K562 (cell line): Measurements from ENCODE around the gene KCTD3. TPM values are rescaled to one million over a fixed set of nuclear protein-coding genes. Genes with fewer than 3 reads are reported as not detected.

Experiments
- ATAC-seq: fragments of 200-7000 bp; cut with Tn5 transposase; 3 replicates; pipeline ENCODE4 v1.9.1; 2020; ENCODE audit warnings: moderate library complexity
- BruUV-seq: library from RNA; stranded (reverse); fragments of 400-500 nt; replicated peaks from 2 replicates; lab custom pipeline; 2021; lab: Mats Ljungman, UMichigan
- CTCF ChIA-PET: fragments of 300-600 bp; formaldehyde crosslinking; extraction: SDS; loops from one replicate; lab custom pipeline; 2021; ENCODE audit warnings: low intra/inter-chr PET ratio; lab: Yijun Ruan, JAX
- POLR2A ChIA-PET: fragments of 300-600, 350-650 bp; sonication (Branson Sonifier 250); formaldehyde crosslinking; extraction: SDS; loops from one replicate; lab custom pipeline; 2021; ENCODE audit warnings: antibody characterized with exemption, inconsistent platforms; lab: Yijun Ruan, JAX
- DNase-seq, 4 experiments: peaks; one replicate each; pipeline versions ENCODE4 v3.0.0 to v3.0.0-alpha.2; 2011 to 2018; ENCODE audit warnings: low spot score in 3 of 4, mixed read lengths in 3 of 4; ENCODE audit errors: extremely low read depth in 1 of 4
- FAIRE-seq: peaks from 2 replicates; lab custom pipeline; 2011; peaks lifted over from hg19 to GRCh38; lab: Jason Lieb, UNC
- H2AFZ ChIP-seq: 2 replicates; pipeline ENCODE4 v1.6.0; 2011; ENCODE audit warnings: low read depth, low read length, control low read depth, inconsistent platforms
- H3K27ac ChIP-seq: fragments of 200-600 bp; 3 replicates; pipeline ENCODE4 v1.8.0; 2011; ENCODE audit warnings: low read depth, mild to moderate bottlenecking, control low read depth, inconsistent platforms, low read length, moderate library complexity, mixed read lengths; ENCODE audit errors: extremely low read depth
- H3K27me3 ChIP-seq, 2 experiments: fragments of 300-600 bp in 1 of 2; 2 replicates in 1 of 2; 3 replicates in 1 of 2; pipeline versions ENCODE4 v1.6.0 to v1.8.0; 2011; ENCODE audit warnings: inconsistent platforms in 2 of 2, low read length in 2 of 2, mild to moderate bottlenecking in 1 of 2, mixed read lengths in 1 of 2, moderate library complexity in 1 of 2; ENCODE audit not compliant: control insufficient read depth in 2 of 2, insufficient read depth in 2 of 2
- H3K36me3 ChIP-seq: fragments of 300-600 bp; 3 replicates; pipeline ENCODE4 v1.8.0; 2011; ENCODE audit warnings: mild to moderate bottlenecking, low read length, inconsistent platforms; ENCODE audit not compliant: control insufficient read depth, insufficient read depth
- H3K4me1 ChIP-seq, 2 experiments: fragments of 200-600 bp in 1 of 2; replicated peaks in 1 of 2; 2 replicates in 1 of 2; 3 replicates in 1 of 2; pipeline versions ENCODE4 v1.5.1 to v1.8.0; 2011; ENCODE audit warnings: inconsistent platforms in 2 of 2, low read length in 2 of 2, mild to moderate bottlenecking in 1 of 2, mixed read lengths in 1 of 2, moderate library complexity in 1 of 2; ENCODE audit not compliant: control insufficient read depth in 2 of 2, insufficient read depth in 2 of 2
- H3K4me2 ChIP-seq: 2 replicates; pipeline ENCODE4 v1.6.1; 2011; ENCODE audit warnings: low read length, control low read depth, inconsistent platforms, mixed read lengths; ENCODE audit not compliant: insufficient read depth
- H3K4me3 ChIP-seq: fragments of 200-600 bp; sonication (generic), shearing (Covaris generic); 2 replicates; pipeline ENCODE4 v1.5.1; 2016; ENCODE audit warnings: control low read depth, inconsistent platforms
- H3K79me2 ChIP-seq: fragments of 200-600 bp; 3 replicates; pipeline ENCODE4 v1.8.0; 2011; ENCODE audit warnings: low read length, inconsistent platforms; ENCODE audit not compliant: control insufficient read depth, insufficient read depth
- H3K9ac ChIP-seq, 2 experiments: 2 replicates each; pipeline versions ENCODE4 v1.6.0 to v1.6.1; 2011; ENCODE audit warnings: low read depth in 2 of 2, low read length in 2 of 2, control low read depth in 1 of 2, inconsistent platforms in 1 of 2, mild to moderate bottlenecking in 1 of 2, mixed read lengths in 1 of 2; ENCODE audit not compliant: insufficient read depth in 1 of 2
- H3K9me1 ChIP-seq: one replicate; pipeline ENCODE4 v1.6.0; 2011; ENCODE audit warnings: inconsistent platforms, mild to moderate bottlenecking, low read length, moderate library complexity; ENCODE audit not compliant: control insufficient read depth, insufficient read depth
- H3K9me3 ChIP-seq: replicated peaks from 2 replicates; pipeline ENCODE4 v1.5.1; 2011; ENCODE audit warnings: low read depth, low read length, inconsistent platforms; ENCODE audit not compliant: control insufficient read depth, insufficient read depth
- H4K20me1 ChIP-seq: replicated peaks from 2 replicates; pipeline ENCODE4 v1.6.1; 2011; ENCODE audit warnings: low read length, inconsistent platforms, mixed read lengths; ENCODE audit not compliant: control insufficient read depth, insufficient read depth
- EGR1 ChIP-seq: fragments of 450-650 bp; conservative IDR thresholded peaks from 2 replicates; pipeline ENCODE4 v1.6.1; 2017; ENCODE audit warnings: mild to moderate bottlenecking
- GABPA ChIP-seq: fragments of 200-800 bp; sonication (Bioruptor generic); conservative IDR thresholded peaks from 2 replicates; pipeline ENCODE4 v1.6.1; 2016; ENCODE audit warnings: low read depth, missing genetic modification characterization, missing compliant biosample characterization
- KAT2B ChIP-seq: IDR thresholded peaks from one replicate; pipeline ENCODE4 v1.6.1; 2012; ENCODE audit warnings: low read depth, mild to moderate bottlenecking, control low read depth, inconsistent platforms, low read length, moderate library complexity
- NR2F6 ChIP-seq: fragments of 450-650 bp; formaldehyde crosslinking; IDR thresholded peaks from 2 replicates; pipeline ENCODE4 v1.4.0; 2020; ENCODE audit warnings: mild to moderate bottlenecking
- SRSF7 ChIP-seq: fragments of 200-400 bp; formaldehyde crosslinking; optimal IDR thresholded peaks from 2 replicates; pipeline ENCODE3; 2017; ENCODE audit warnings: mild to moderate bottlenecking, low read depth, low read length
- TCF7 ChIP-seq: sonication (generic); IDR thresholded peaks from 2 replicates; pipeline ENCODE4 v1.6.1; 2016; ENCODE audit warnings: antibody characterized with exemption, borderline replicate concordance
- ZBED1 ChIP-seq: IDR thresholded peaks from 2 replicates; pipeline ENCODE4 v1.6.1; 2014
- ZNF239 ChIP-seq: fragments of 250-450 bp; sonication (Bioruptor Pico); IDR thresholded peaks from 2 replicates; pipeline ENCODE4 v1.4.0; 2020; ENCODE audit warnings: mild to moderate bottlenecking
- WGBS: fragments of 100-300 bp; shearing (Covaris generic); methylation state at CpG from one replicate; pipeline ENCODE4 v1.1.6; 2016; ENCODE audit warnings: low coverage, mixed read lengths; ENCODE audit not compliant: insufficient coverage; ENCODE audit errors: missing lambda C conversion rate; 5-methylcytosine and 5-hydroxymethylcytosine counted together
- in situ Hi-C: fragments of 300-500 bp; cut with MboI; formaldehyde crosslinking; loops from 4 replicates; pipeline ENCODE4 v1.15.0; 2018; ENCODE audit warnings: inconsistent platforms, mixed read lengths
- intact Hi-C: fragments of 100-400 bp; cut with micrococcal nuclease; formaldehyde crosslinking; loops from 2 replicates; pipeline ENCODE4 v1.14.2; 2022
- polyA plus RNA-seq, 8 experiments: library from polyadenylated mRNA; depleted of rRNA in 4 of 8; stranded (reverse) in 5 of 8; unstranded in 3 of 8; fragments of >200 nt; fragmentation: Nextera tagmentation in 2 of 8; fragmentation: Illumina TruSeq in 1 of 8; extraction: Ambion mirVana in 2 of 8; extraction: Trizol in 1 of 8; gene quantifications; 2 replicates each; pipeline versions ENCODE4 v1.2.1 to v1.2.3, GENCODE V29; 2011 to 2014; ENCODE audit warnings: inconsistent platforms in 1 of 8, missing spikeins in 1 of 8
- total RNA-seq, 7 experiments: library from RNA; depleted of rRNA in 6 of 7; stranded (reverse); fragments of >200 nt in 6 of 7; fragmentation: Illumina TruSeq in 2 of 7; extraction: Trizol in 2 of 7; gene quantifications; 2 replicates each; pipeline versions ENCODE4 v1.2.1 to v1.2.3, GENCODE V29; 2011 to 2021; ENCODE audit warnings: low replicate concordance in 1 of 7
- TF ChIP-seq, protein P1 (sequence below): sonication (generic); formaldehyde crosslinking; IDR thresholded peaks from 2 replicates; pipeline ENCODE4 v1.8.0; 2023; ENCODE audit warnings: mild to moderate bottlenecking, missing genetic modification reagents
- TF ChIP-seq, protein P2 (sequence below): fragments of 200-800 bp; sonication (Bioruptor generic); IDR thresholded peaks from 2 replicates; pipeline ENCODE4 v1.6.1; 2017; ENCODE audit warnings: missing genetic modification characterization, missing compliant biosample characterization
- TF ChIP-seq, protein P3 (sequence below): fragments of 450-650 bp; formaldehyde crosslinking; IDR thresholded peaks from 2 replicates; pipeline ENCODE4 v1.4.0; 2022; ENCODE audit warnings: missing genetic modification characterization
- TF ChIP-seq, protein P4 (sequence below): sonication (generic); formaldehyde crosslinking; IDR thresholded peaks from 2 replicates; pipeline ENCODE4 v1.8.1; 2023; ENCODE audit warnings: missing genetic modification reagents, mild to moderate bottlenecking, borderline replicate concordance

Gene KCTD3
- total and polyA plus RNA-seq, 9 of the 15 experiments (the other 6 are each of a cell fraction or from before 2014, with no cell fraction given) = 12.8 to 77.1 (median 44.3) TPM

DNA sequence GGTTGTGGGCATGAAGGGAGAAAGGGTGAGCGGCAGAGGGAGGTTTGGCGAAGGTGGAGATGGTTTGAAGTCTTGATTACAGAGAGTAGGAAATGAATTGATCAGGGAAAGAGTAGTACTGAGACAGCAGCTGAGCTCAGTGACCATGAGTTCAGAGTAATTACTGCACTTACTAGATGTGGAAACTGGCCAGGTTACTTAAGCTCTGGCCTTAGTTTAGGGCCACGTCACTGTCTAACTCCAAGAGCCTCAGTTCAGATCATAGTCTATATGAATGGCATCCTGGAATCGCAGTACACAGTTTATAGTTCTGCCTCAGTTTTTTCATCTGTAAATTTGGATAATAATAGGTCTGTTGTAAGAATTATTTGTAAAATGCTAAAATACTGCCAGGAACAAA, 78.1 kb downstream of the KCTD3 start:
- Histone ChIP-seq H3K4me1 (no peaks in the 10 kb centered on the region), H3K9me1 (no peaks in the 10 kb centered on the region), H3K27me3 (peaks cover 0 to 4% of the 10 kb centered on the region in 2 experiments; a peak in 1 of 5 replicates), H2AFZ (no peak overlapping the region), H3K79me2 (no peaks in the 10 kb centered on the region), H3K9me3 (no peaks in the 10 kb centered on the region), H3K4me3 (no peak overlapping the region), H3K36me3 (no peaks in the 10 kb centered on the region), H3K27ac (no peak overlapping the region), H3K9ac (no peak overlapping the region), H4K20me1 (no peaks in the 10 kb centered on the region), H3K4me2 (no peak overlapping the region)
- 8% methylated on average over 4 of the region's 4 CpGs for WGBS
- FAIRE-seq = no peak
- in situ Hi-C loops = no loop called here
- no peak for DNase-seq
- intact Hi-C loops = no loop called here
- ChIA-PET POLR2A (interaction anchor here (0.5 kb wide), 2 partner anchors 19 to 622 kb away, joined by 3 to 4 read pairs; no protein-coding TSS in a partner anchor), CTCF (no interaction called here)
- BruUV-seq = no TSS peak
- ATAC-seq = 0 out of 3 replicates have a peak, but pooled peaks have one; percentile 14
- TF ChIP-seq ZNF239 (CRISPR knock-in tag) (no peak), GABPA (no peak), ZBED1 (no peak), KAT2B (no peak), TCF7 (no peak), EGR1 (no peak), NR2F6 (CRISPR knock-in tag) (no peak), SRSF7 (no peak)
- TF ChIP-seq, protein P1, sequence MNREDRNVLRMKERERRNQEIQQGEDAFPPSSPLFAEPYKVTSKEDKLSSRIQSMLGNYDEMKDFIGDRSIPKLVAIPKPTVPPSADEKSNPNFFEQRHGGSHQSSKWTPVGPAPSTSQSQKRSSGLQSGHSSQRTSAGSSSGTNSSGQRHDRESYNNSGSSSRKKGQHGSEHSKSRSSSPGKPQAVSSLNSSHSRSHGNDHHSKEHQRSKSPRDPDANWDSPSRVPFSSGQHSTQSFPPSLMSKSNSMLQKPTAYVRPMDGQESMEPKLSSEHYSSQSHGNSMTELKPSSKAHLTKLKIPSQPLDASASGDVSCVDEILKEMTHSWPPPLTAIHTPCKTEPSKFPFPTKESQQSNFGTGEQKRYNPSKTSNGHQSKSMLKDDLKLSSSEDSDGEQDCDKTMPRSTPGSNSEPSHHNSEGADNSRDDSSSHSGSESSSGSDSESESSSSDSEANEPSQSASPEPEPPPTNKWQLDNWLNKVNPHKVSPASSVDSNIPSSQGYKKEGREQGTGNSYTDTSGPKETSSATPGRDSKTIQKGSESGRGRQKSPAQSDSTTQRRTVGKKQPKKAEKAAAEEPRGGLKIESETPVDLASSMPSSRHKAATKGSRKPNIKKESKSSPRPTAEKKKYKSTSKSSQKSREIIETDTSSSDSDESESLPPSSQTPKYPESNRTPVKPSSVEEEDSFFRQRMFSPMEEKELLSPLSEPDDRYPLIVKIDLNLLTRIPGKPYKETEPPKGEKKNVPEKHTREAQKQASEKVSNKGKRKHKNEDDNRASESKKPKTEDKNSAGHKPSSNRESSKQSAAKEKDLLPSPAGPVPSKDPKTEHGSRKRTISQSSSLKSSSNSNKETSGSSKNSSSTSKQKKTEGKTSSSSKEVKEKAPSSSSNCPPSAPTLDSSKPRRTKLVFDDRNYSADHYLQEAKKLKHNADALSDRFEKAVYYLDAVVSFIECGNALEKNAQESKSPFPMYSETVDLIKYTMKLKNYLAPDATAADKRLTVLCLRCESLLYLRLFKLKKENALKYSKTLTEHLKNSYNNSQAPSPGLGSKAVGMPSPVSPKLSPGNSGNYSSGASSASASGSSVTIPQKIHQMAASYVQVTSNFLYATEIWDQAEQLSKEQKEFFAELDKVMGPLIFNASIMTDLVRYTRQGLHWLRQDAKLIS = no peak
- TF ChIP-seq, protein P2, sequence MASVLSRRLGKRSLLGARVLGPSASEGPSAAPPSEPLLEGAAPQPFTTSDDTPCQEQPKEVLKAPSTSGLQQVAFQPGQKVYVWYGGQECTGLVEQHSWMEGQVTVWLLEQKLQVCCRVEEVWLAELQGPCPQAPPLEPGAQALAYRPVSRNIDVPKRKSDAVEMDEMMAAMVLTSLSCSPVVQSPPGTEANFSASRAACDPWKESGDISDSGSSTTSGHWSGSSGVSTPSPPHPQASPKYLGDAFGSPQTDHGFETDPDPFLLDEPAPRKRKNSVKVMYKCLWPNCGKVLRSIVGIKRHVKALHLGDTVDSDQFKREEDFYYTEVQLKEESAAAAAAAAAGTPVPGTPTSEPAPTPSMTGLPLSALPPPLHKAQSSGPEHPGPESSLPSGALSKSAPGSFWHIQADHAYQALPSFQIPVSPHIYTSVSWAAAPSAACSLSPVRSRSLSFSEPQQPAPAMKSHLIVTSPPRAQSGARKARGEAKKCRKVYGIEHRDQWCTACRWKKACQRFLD (CRISPR knock-in tag) = no peak
- TF ChIP-seq, protein P3, sequence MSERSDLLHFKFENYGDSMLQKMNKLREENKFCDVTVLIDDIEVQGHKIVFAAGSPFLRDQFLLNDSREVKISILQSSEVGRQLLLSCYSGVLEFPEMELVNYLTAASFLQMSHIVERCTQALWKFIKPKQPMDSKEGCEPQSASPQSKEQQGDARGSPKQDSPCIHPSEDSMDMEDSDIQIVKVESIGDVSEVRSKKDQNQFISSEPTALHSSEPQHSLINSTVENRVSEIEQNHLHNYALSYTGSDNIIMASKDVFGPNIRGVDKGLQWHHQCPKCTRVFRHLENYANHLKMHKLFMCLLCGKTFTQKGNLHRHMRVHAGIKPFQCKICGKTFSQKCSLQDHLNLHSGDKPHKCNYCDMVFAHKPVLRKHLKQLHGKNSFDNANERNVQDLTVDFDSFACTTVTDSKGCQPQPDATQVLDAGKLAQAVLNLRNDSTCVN (CRISPR knock-in tag) = no peak
- TF ChIP-seq, protein P4, sequence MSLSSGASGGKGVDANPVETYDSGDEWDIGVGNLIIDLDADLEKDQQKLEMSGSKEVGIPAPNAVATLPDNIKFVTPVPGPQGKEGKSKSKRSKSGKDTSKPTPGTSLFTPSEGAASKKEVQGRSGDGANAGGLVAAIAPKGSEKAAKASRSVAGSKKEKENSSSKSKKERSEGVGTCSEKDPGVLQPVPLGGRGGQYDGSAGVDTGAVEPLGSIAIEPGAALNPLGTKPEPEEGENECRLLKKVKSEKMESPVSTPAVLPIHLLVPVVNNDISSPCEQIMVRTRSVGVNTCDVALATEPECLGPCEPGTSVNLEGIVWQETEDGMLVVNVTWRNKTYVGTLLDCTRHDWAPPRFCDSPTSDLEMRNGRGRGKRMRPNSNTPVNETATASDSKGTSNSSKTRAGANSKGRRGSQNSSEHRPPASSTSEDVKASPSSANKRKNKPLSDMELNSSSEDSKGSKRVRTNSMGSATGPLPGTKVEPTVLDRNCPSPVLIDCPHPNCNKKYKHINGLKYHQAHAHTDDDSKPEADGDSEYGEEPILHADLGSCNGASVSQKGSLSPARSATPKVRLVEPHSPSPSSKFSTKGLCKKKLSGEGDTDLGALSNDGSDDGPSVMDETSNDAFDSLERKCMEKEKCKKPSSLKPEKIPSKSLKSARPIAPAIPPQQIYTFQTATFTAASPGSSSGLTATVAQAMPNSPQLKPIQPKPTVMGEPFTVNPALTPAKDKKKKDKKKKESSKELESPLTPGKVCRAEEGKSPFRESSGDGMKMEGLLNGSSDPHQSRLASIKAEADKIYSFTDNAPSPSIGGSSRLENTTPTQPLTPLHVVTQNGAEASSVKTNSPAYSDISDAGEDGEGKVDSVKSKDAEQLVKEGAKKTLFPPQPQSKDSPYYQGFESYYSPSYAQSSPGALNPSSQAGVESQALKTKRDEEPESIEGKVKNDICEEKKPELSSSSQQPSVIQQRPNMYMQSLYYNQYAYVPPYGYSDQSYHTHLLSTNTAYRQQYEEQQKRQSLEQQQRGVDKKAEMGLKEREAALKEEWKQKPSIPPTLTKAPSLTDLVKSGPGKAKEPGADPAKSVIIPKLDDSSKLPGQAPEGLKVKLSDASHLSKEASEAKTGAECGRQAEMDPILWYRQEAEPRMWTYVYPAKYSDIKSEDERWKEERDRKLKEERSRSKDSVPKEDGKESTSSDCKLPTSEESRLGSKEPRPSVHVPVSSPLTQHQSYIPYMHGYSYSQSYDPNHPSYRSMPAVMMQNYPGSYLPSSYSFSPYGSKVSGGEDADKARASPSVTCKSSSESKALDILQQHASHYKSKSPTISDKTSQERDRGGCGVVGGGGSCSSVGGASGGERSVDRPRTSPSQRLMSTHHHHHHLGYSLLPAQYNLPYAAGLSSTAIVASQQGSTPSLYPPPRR = no peak
